Fibroblast of skin of scalp (primary cell): ENCODE data around the gene PIBF1.
"Not testable (repeated sequence)": the region's sequence is repeated elsewhere in the genome, so short reads cannot be mapped to it uniquely, and the experiment has no call there.

Experiments
- DNase-seq: peaks from one replicate; pipeline ENCODE4 v3.0.0-alpha.2; 2013

The PIBF1 gene

GRCh38 chr13:72820898-72821279 lies 39.0 kb downstream of the PIBF1 start:
- no peak for DNase-seq

- no peak for DNase-seq
These were observed 41.1 kb downstream of the PIBF1 start for GRCh38 chr13:72823081-72823480.

GRCh38 chr13:72823724-72824123 lies 41.8 kb downstream of the PIBF1 start:
- DNase-seq, result no peak

- DNase-seq, result peak; percentile 60
These were observed 52.7 kb downstream of the PIBF1 start for GRCh38 chr13:72834601-72835000.

- DNase-seq, result peak; percentile 42
These were observed 58.0 kb downstream of the PIBF1 start for GRCh38 chr13:72839831-72840426.

- DNase-seq, result no peak
These were observed 61.1 kb downstream of the PIBF1 start for GRCh38 chr13:72842991-72843390.

- not testable (repeated sequence) for DNase-seq
These were observed 63.2 kb downstream of the PIBF1 start for GRCh38 chr13:72845148-72845547.

- DNase-seq, result no peak
These were observed 67.6 kb downstream of the PIBF1 start for GRCh38 chr13:72849571-72849970.

GRCh38 chr13:72850959-72851677 lies 69.2 kb downstream of the PIBF1 start:
- no peak for DNase-seq

GRCh38 chr13:72851678-72852014 lies 69.7 kb downstream of the PIBF1 start:
- DNase-seq, result no peak

GRCh38 chr13:72852207-72852606 lies 70.3 kb downstream of the PIBF1 start:
- DNase-seq, result no peak

- DNase-seq, result no peak
These were observed 71.1 kb downstream of the PIBF1 start for GRCh38 chr13:72853000-72853399.

- DNase-seq, result peak; percentile 33
These were observed 82.4 kb downstream of the PIBF1 start for GRCh38 chr13:72864142-72865011.

- DNase-seq, result no peak
These were observed 86.3 kb downstream of the PIBF1 start for GRCh38 chr13:72868229-72868628.

GRCh38 chr13:72875233-72875632 lies 93.3 kb downstream of the PIBF1 start:
- DNase-seq, result peak; percentile 18

GRCh38 chr13:72884101-72884500 lies 102.2 kb downstream of the PIBF1 start:
- no peak for DNase-seq

- DNase-seq, result peak; percentile 47
These were observed 104.5 kb downstream of the PIBF1 start for GRCh38 chr13:72886272-72887067.

- no peak for DNase-seq
These were observed 107.6 kb downstream of the PIBF1 start for GRCh38 chr13:72889495-72889894.

GRCh38 chr13:72890546-72890945 lies 108.6 kb downstream of the PIBF1 start:
- DNase-seq, result no peak

GRCh38 chr13:72891423-72891822 lies 109.5 kb downstream of the PIBF1 start:
- DNase-seq, result no peak

- no peak for DNase-seq
These were observed 114.9 kb downstream of the PIBF1 start for GRCh38 chr13:72896869-72897268.

- not testable (repeated sequence) for DNase-seq
These were observed 119.6 kb downstream of the PIBF1 start for GRCh38 chr13:72901546-72901945.

- DNase-seq, result no peak
These were observed 126.5 kb downstream of the PIBF1 start for GRCh38 chr13:72908416-72908815.
